ACC112 (cell line): ENCODE data around the gene SLC6A18.

ENCODE experiments used
- H2AFZ ChIP-seq: fragments of 200-600 bp; sonication (generic); one replicate; pipeline ENCODE4 v1.6.0; 2017; ENCODE audit warnings: antibody characterized with exemption, low read length; ENCODE audit not compliant: unreplicated experiment
- H3K27ac ChIP-seq: fragments of 200-600 bp; sonication (generic); 2 replicates; pipeline ENCODE4 v1.5.1; 2014; ENCODE audit warnings: low read depth, mild to moderate bottlenecking, antibody characterized with exemption, low read length, moderate library complexity
- H3K27me3 ChIP-seq: fragments of 200-600 bp; sonication (generic); 2 replicates; pipeline ENCODE4 v1.6.1; 2014; ENCODE audit warnings: mild to moderate bottlenecking, antibody characterized with exemption, low read length, moderate library complexity, mixed read lengths; ENCODE audit not compliant: insufficient read depth
- H3K36me3 ChIP-seq: fragments of 200-600 bp; sonication (generic); 2 replicates; pipeline ENCODE4 v1.6.1; 2016; ENCODE audit warnings: mild to moderate bottlenecking, antibody characterized with exemption, low read length, moderate library complexity, mixed read lengths; ENCODE audit not compliant: insufficient read depth
- H3K4me1 ChIP-seq: fragments of 200-600 bp; sonication (generic); one replicate; pipeline ENCODE4 v1.6.1; 2016; ENCODE audit warnings: low read length, mixed read lengths; ENCODE audit not compliant: insufficient read depth, unreplicated experiment, control insufficient read depth
- H3K4me3 ChIP-seq: fragments of 200-600 bp; sonication (generic); 2 replicates; pipeline ENCODE4 v1.5.1; 2014; ENCODE audit warnings: mild to moderate bottlenecking, low read depth, low read length
- H3K79me2 ChIP-seq: fragments of 200-600 bp; sonication (generic); one replicate; pipeline ENCODE4 v1.6.0; 2016; ENCODE audit warnings: low read length; ENCODE audit not compliant: control insufficient read depth, unreplicated experiment, insufficient read depth

Gene SLC6A18

DNA sequence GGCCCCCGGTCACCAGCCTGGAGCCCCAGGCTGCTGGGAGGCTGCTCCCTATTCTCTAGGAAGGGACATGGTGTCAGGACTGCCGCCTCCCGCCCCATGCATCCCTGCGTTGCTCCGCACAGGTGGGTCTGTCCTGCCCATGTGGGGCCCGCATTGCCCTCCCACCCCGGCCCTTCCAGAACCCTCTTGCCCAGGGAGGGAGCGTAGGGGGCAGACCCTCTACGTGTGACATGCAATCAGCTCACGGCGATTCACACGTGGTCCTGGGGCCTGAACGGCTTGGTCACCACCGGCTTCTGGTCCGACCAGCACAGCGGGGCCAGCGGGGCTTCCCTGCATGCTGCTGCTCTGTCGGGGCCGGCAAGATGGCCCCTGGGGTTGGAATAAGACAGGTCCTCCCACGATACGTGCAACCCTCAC lies 14.3 kb upstream of the SLC6A18 start:
- no peak overlapping the region for H3K4me3 ChIP-seq
- no peaks in the 10 kb centered on the region for H3K79me2 ChIP-seq
- H3K4me1 ChIP-seq: no peaks in the 10 kb centered on the region
- peaks cover 25% of the 10 kb centered on the region for H3K27me3 ChIP-seq
- no peak overlapping the region for H2AFZ ChIP-seq
- no peaks in the 10 kb centered on the region for H3K36me3 ChIP-seq
- no peak overlapping the region for H3K27ac ChIP-seq

DNA sequence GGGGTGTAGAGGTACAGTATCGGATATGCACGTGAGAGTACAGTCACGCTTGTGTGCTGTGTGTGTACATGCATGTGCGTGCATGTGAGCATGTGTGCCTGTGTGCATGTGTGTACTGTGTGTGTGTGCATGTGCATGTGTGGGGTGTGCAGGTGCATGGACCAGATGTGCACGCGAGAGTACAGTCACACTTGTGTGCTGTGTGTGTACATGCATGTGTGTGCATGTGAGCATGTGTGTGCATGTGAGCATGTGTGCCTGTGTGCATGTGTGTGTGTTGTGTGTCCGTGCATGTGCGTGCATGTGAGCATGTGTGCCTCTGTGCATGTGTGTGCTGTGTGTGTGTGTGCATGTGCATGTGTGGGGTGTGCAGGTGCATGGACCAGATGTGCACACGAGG lies 13.5 kb upstream of the SLC6A18 start:
- Histone ChIP-seq H3K27ac (no peak overlapping the region), H3K4me3 (no peak overlapping the region), H3K79me2 (no peaks in the 10 kb centered on the region), H3K36me3 (no peaks in the 10 kb centered on the region), H2AFZ (no peak overlapping the region), H3K4me1 (no peaks in the 10 kb centered on the region), H3K27me3 (peaks cover 16% of the 10 kb centered on the region)

- Histone ChIP-seq H3K27ac (no peak overlapping the region), H3K4me1 (no peaks in the 10 kb centered on the region), H3K27me3 (peaks cover 11% of the 10 kb centered on the region), H3K36me3 (no peaks in the 10 kb centered on the region), H2AFZ (no peak overlapping the region), H3K4me3 (no peak overlapping the region), H3K79me2 (no peaks in the 10 kb centered on the region)
Measured at GRCh38 chr5:1212271-1212670, 12.9 kb upstream of the SLC6A18 start.

DNA sequence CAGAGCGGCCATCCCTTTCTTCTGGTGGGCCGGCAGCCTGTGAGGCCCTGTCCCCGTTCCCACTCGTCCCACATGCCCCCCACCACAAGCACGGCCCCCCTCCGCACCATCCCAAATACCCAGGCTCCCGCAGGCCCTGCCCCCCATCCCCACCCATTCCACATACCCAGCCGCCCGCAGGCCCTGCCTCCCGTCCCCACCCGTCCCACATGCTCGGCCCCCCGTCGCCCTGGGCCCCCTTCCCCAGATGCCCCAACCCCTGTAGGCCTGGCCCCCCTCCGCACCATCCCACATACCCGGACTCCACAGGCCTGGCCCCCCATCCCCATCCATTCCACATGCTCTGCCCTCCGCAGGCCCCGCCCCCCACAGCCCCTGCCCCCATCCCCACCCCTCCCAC lies 12.3 kb upstream of the SLC6A18 start:
- no peaks in the 10 kb centered on the region for H3K4me1 ChIP-seq
- H2AFZ ChIP-seq: no peak overlapping the region
- no peaks in the 10 kb centered on the region for H3K36me3 ChIP-seq
- no peaks in the 10 kb centered on the region for H3K79me2 ChIP-seq
- H3K27ac ChIP-seq: no peak overlapping the region
- H3K4me3 ChIP-seq: no peak overlapping the region
- H3K27me3 ChIP-seq: peaks cover 8% of the 10 kb centered on the region

DNA sequence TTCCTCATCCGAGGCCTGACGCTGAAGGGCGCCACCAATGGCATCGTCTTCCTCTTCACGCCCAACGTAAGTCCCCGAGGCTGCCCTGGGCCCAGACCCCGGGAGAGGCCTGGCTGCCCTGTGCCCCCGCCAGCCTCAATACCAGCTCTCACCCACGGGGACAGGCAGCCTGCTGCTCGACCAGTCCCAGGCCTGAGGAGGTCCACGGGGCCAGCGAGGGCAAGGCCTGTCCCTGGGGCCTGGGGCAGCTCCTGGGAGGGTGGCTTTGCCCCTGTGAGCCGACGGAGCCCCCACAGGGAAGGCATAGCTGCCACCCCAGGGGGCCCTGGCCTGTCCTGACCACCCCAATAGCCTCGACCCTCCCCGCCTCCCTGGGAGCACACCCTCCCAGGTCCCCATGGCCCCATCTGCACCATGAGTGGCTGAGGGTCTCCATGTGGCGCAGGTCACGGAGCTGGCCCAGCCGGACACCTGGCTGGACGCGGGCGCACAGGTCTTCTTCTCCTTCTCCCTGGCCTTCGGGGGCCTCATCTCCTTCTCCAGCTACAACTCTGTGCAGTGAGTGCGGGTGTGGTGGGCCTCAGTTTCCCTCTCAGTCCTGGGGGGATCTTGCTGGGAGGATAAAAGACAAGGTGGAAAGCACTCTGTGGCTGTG lies 11.5 kb upstream of the SLC6A18 start:
- H2AFZ ChIP-seq: no peak overlapping the region
- no peak overlapping the region for H3K4me3 ChIP-seq
- H3K27me3 ChIP-seq: peaks cover 7% of the 10 kb centered on the region; the same call in 1 of the 2 replicates
- H3K36me3 ChIP-seq: no peaks in the 10 kb centered on the region
- no peaks in the 10 kb centered on the region for H3K79me2 ChIP-seq
- no peaks in the 10 kb centered on the region for H3K4me1 ChIP-seq
- no peak overlapping the region for H3K27ac ChIP-seq

DNA sequence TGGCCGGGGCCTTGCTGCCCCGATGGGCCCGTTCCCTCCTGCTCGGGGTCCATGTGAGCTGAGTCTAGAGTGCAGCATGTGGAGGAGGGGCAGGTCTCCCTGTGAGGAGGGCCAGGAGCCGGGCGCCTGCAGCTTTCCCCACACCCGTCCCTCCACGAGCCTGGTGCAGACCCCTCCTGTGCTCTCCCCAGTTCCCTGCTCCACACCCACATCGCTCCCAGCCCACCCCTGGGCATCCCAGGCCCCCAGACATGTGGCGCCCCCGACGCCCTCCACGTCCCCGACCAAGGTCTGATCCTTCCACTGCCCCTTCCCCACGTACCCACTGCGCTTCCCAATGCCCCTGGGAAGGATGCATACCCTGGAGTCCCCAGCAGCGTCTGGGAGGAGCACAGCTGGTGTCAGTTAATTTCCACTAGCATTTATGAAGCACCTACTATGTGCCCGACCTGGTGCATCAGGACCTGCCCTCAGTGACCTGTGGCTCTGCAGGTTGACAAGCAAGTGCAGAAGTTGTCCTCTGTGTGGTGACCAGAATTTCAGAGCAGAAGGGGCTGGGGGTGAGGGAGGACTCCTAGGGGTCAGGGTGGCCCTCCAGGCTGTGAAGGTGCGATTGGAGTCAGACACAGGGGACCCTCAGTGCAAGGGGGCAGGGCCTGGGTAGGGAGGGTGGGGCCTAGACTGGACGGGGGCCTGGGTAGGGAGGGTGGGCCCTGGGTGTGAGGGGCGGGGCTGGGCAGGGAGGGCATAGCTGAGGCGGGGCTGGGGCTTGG lies 10.8 kb upstream of the SLC6A18 start:
- no peak overlapping the region for H3K27ac ChIP-seq
- no peak overlapping the region for H2AFZ ChIP-seq
- no peaks in the 10 kb centered on the region for H3K4me1 ChIP-seq
- peaks cover 7% of the 10 kb centered on the region; the same call in 1 of the 2 replicates for H3K27me3 ChIP-seq
- no peaks in the 10 kb centered on the region for H3K79me2 ChIP-seq
- H3K4me3 ChIP-seq: no peak overlapping the region
- H3K36me3 ChIP-seq: no peaks in the 10 kb centered on the region

DNA sequence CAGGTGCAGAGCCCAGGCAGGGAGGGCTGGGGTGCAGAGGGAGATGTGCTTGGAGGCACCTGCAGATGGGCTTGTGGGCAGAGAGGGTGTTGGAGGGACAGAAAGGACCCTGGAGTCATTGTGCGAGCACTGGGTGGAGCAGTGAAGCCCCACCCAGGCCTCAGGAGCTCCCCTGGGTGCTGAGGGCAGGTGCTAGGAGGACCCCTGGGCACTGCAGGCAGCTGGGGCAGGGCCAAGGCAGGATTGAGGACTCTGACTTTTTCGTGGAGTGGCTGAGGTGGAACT lies 10.3 kb upstream of the SLC6A18 start:
- H3K4me1 ChIP-seq: no peaks in the 10 kb centered on the region
- peaks cover 12% of the 10 kb centered on the region; the same call in 1 of the 2 replicates for H3K27me3 ChIP-seq
- H3K4me3 ChIP-seq: no peak overlapping the region
- H2AFZ ChIP-seq: no peak overlapping the region
- H3K36me3 ChIP-seq: no peaks in the 10 kb centered on the region
- no peaks in the 10 kb centered on the region for H3K79me2 ChIP-seq
- no peak overlapping the region for H3K27ac ChIP-seq

GRCh38 chr5:1215320-1216096 lies 9.7 kb upstream of the SLC6A18 start:
- Histone ChIP-seq H3K4me3 (no peak overlapping the region), H3K27me3 (peaks cover 12% of the 10 kb centered on the region; the same call in 1 of the 2 replicates), H3K27ac (no peak overlapping the region), H3K36me3 (no peaks in the 10 kb centered on the region), H3K79me2 (no peaks in the 10 kb centered on the region), H3K4me1 (no peaks in the 10 kb centered on the region), H2AFZ (no peak overlapping the region)

GRCh38 chr5:1216211-1216917 lies 8.8 kb upstream of the SLC6A18 start:
- Histone ChIP-seq H3K27ac (no peak overlapping the region), H3K79me2 (no peaks in the 10 kb centered on the region), H2AFZ (no peak overlapping the region), H3K27me3 (peaks cover 12% of the 10 kb centered on the region; the same call in 1 of the 2 replicates), H3K4me3 (no peak overlapping the region), H3K36me3 (no peaks in the 10 kb centered on the region), H3K4me1 (no peaks in the 10 kb centered on the region)

DNA sequence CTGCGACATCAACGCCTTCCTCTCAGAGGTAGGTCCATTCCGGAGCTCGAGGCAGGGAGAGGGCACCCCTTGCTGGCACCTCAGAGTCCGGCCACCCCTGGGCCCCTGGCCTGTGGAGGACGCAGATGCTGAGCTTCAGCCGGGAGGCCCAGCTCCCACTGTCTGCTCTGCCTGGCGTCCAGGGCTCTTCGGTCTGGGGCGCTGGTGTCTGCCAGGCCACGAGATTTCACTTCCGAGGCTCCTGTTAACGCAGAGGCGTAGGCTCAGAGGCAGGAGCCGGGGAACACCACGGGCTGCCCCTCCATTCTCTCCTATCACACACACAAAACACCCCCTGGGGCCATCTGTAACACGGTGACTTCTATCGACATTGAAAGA lies 8.3 kb upstream of the SLC6A18 start:
- H3K4me1 ChIP-seq: no peaks in the 10 kb centered on the region
- peaks cover 12% of the 10 kb centered on the region; the same call in 1 of the 2 replicates for H3K27me3 ChIP-seq
- H3K36me3 ChIP-seq: no peaks in the 10 kb centered on the region
- no peaks in the 10 kb centered on the region for H3K79me2 ChIP-seq
- no peak overlapping the region for H2AFZ ChIP-seq
- H3K27ac ChIP-seq: no peak overlapping the region
- H3K4me3 ChIP-seq: no peak overlapping the region
